Effector memory CD4-positive, alpha-beta T cell (primary cell): Measurements from ENCODE around the gene MINDY4.
A peak's percentile ranks its signal among the peaks of the same experiment; 100 is the strongest.

Experiments
- DNase-seq, 3 donors: peaks; one replicate each; pipeline ENCODE4 v3.0.0-alpha.2; 2020
- H3K27ac ChIP-seq: 2 replicates; pipeline ENCODE4 v1.7.0; 2013; ENCODE audit warnings: mild to moderate bottlenecking, low read length, moderate library complexity; ENCODE audit not compliant: insufficient read depth, poor library complexity, severe bottlenecking
- H3K27me3 ChIP-seq: replicated peaks from 2 replicates; pipeline ENCODE4 v1.7.0; 2013; ENCODE audit warnings: mild to moderate bottlenecking, low read length; ENCODE audit not compliant: insufficient read depth, control insufficient read depth, poor library complexity, severe bottlenecking
- H3K36me3 ChIP-seq: 2 replicates; pipeline ENCODE4 v1.7.0; 2013; ENCODE audit warnings: mild to moderate bottlenecking, low read length, moderate library complexity; ENCODE audit not compliant: control insufficient read depth, insufficient read depth
- H3K4me1 ChIP-seq: 2 replicates; pipeline ENCODE4 v1.7.0; 2013; ENCODE audit warnings: low read length, mild to moderate bottlenecking; ENCODE audit not compliant: control insufficient read depth, insufficient read depth, poor library complexity, severe bottlenecking
- H3K4me3 ChIP-seq: 2 replicates; pipeline ENCODE4 v1.7.0; 2013; ENCODE audit warnings: low read length, low read depth, mild to moderate bottlenecking; ENCODE audit not compliant: insufficient read depth, poor library complexity, severe bottlenecking
- H3K9me3 ChIP-seq: 2 replicates; pipeline ENCODE4 v1.7.0; 2013; ENCODE audit warnings: mild to moderate bottlenecking, low read length, moderate library complexity; ENCODE audit not compliant: control insufficient read depth

The MINDY4 gene

DNA sequence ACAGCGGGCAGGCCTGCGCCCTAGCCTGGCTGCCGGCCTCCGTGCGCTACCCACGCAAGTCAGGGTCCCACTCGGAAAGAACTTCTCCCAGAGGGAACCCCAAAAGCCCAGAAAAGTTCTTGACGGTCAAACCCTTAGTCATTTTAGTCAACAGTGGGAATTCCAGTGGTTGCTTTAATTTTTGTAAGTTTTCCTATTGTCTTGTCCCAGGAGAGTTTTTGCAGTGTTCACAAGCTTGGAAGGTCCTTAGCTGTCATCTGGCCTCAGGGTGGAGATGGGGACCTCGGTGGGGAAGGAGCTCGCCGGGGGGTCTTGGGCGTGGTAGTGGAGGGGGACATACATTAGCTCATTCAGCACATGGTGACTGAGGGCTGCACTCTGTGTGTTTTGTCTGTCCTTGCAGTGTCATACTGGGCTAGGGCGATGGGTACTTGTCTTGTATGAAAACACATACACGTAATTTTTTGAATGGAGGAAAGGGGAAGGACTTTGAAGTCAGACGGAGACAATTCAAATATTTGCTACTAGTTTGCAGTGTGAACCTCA, 736 bp downstream of the MINDY4 start:
- DNase-seq, result no peak
- no peaks in the 10 kb centered on the region for H3K36me3 ChIP-seq
- H3K27me3 ChIP-seq, result no peaks in the 10 kb centered on the region
- peak overlapping the region; percentile 93 for H3K4me3 ChIP-seq
- no peaks in the 10 kb centered on the region for H3K9me3 ChIP-seq
- H3K4me1 ChIP-seq, result peaks cover 4% of the 10 kb centered on the region
- H3K27ac ChIP-seq, result peak overlapping the region; percentile 66

DNA sequence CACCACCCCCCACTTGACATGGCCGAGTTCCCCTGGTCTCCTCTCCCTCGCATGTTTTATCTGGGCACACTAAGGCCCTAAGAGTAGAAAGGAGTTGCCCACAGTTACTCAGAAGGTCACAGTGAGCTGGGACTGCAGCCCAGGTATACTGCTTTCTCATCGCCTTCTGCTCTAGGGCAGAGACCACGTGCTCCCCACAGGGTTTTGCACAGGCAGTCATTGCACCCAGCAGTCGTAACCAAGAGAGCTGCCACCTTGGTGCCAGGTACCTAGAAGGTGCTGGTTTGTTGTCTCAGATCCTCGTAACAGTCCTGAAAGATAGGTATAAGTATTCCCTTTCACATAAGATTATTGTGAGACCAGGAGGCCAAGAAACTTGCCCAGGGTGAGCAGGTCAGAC, 1.8 kb downstream of the MINDY4 start:
- Histone ChIP-seq H3K27me3 (no peaks in the 10 kb centered on the region), H3K9me3 (no peaks in the 10 kb centered on the region), H3K4me1 (peaks cover 4% of the 10 kb centered on the region), H3K4me3 (no peak overlapping the region), H3K36me3 (no peaks in the 10 kb centered on the region), H3K27ac (no peak overlapping the region)
- DNase-seq, result no peak

DNA sequence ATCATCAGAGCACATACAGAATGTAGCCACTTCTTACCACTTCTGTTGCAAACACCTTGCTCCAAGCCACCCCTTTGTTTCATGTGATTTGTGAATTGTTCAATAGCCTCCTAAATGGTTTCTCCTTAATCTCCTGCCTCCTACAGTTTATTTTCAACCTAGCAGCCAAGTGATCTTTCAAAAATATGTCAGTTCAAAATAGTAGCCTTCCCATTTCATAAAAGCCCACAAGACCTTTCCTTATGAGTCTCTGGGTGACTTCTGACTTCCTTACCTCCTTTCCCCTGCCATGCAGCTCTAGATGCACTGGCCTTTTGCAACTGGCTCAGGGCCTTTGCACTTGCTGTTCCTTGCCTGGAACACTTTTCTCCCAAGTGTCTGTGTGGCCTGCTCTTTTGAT, 4.8 kb downstream of the MINDY4 start:
- no peak overlapping the region for H3K4me3 ChIP-seq
- DNase-seq, result no peak
- no peaks in the 10 kb centered on the region for H3K27me3 ChIP-seq
- peaks cover 4% of the 10 kb centered on the region for H3K4me1 ChIP-seq
- H3K9me3 ChIP-seq, result no peaks in the 10 kb centered on the region
- H3K27ac ChIP-seq, result no peak overlapping the region
- H3K36me3 ChIP-seq, result no peaks in the 10 kb centered on the region

DNA sequence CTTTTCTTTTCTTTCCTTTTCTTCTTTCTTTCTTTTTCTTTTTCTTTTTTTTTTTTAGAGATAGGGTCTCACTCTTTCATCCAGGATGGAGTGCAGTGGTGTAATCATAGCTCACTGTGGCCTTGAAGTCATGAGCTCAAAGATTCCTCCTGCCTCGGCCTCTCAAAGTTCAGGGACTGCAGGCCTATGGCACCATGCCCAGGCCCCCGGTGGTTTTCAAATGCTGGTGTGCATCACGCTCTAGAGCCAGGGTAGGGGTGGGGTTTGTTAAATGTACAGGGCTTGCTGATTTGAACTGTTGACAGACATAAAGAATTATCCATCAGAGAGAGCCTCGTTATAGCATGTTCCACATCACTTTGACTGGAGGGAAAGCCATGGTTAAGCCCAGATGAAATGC, 5.8 kb downstream of the MINDY4 start:
- H3K4me1 ChIP-seq, result peaks cover 1% of the 10 kb centered on the region
- no peaks in the 10 kb centered on the region for H3K36me3 ChIP-seq
- no peak for DNase-seq
- H3K4me3 ChIP-seq, result no peak overlapping the region
- no peaks in the 10 kb centered on the region for H3K9me3 ChIP-seq
- no peak overlapping the region for H3K27ac ChIP-seq
- H3K27me3 ChIP-seq, result no peaks in the 10 kb centered on the region

DNA sequence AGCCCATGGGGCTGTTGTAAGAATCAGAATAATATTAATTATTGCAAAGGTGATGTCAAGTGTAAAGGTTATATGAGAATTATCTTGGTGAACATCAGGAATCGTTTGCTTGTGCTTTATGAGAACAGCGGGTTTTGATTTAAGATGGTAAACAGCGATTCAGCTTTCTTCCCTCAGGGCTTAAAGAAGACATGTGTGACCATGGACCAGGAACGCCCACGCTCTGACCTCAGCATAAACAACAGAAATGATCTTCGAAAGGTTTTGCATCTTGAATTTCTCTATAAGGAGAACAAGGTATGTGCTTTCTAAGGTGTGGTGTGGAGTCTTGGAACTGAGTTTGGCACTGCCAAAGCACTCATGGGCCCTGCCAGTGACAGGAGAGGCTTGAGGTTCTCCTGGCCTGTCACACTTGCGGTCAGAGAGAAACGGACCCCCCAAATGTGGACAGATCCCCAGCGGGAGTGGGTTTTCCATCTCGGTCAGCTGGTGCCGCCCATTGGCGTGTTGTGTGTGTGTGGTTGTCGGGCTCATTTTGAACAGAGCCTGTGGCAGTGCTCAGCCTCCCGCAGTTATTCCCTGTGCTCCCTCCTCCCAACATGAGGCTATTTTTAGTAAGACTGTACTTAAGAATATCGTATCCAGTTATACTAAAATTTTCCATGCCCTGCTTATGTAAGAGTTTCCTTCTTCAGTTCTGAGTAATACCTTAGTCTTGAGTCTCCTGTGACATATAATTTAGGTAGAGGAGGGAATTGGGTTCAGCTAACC, 7.2 kb downstream of the MINDY4 start:
- Histone ChIP-seq H3K9me3 (no peaks in the 10 kb centered on the region), H3K27me3 (no peaks in the 10 kb centered on the region), H3K27ac (no peak overlapping the region), H3K4me1 (no peaks in the 10 kb centered on the region), H3K4me3 (no peak overlapping the region), H3K36me3 (no peaks in the 10 kb centered on the region)
- no peak for DNase-seq

DNA sequence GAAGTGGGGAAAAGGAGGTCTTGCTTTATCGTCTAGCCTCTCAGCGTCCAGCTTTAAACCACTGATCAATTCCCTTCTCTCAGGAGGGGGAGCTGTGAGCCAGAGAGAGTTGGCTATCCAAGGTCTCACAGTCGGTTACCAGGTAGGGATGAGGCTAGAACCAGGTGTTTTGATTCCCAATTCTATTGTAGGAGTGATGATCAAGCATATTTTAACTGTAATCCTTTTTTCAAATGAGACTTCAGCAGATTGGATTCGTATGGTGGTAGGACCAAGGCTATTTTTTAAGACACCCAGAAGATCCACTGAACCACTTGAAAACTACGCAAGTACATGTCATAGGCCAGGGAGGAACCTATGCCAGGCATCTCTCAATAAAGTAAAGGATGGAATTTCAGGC, 8.4 kb downstream of the MINDY4 start:
- H3K9me3 ChIP-seq, result no peaks in the 10 kb centered on the region
- H3K4me1 ChIP-seq, result no peaks in the 10 kb centered on the region
- no peak overlapping the region for H3K4me3 ChIP-seq
- no peak overlapping the region for H3K27ac ChIP-seq
- no peak for DNase-seq
- H3K36me3 ChIP-seq, result no peaks in the 10 kb centered on the region
- no peaks in the 10 kb centered on the region for H3K27me3 ChIP-seq

DNA sequence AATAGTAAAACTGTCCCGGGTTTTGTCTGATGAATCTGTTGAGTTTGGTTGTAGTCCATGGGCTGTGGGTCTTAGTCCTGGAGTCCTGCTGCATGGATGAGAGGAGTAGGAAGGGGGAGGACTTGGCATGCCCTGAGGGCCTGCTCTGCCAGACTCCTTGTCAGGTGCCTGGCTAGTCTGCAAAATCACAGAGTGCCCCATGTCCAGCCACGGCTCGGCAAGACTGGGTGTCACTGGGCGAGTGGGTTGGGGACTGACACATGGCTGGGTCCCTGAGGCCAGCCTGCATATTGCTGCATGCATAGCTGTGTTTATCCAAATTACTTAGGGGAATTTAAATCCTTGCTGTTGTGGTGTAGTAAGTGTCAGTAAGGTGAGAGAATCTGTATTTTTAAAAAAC, 9.7 kb downstream of the MINDY4 start:
- no peaks in the 10 kb centered on the region for H3K27me3 ChIP-seq
- H3K4me1 ChIP-seq, result no peaks in the 10 kb centered on the region
- no peak for DNase-seq
- H3K4me3 ChIP-seq, result no peak overlapping the region
- H3K36me3 ChIP-seq, result no peaks in the 10 kb centered on the region
- H3K27ac ChIP-seq, result no peak overlapping the region
- H3K9me3 ChIP-seq, result no peaks in the 10 kb centered on the region

DNA sequence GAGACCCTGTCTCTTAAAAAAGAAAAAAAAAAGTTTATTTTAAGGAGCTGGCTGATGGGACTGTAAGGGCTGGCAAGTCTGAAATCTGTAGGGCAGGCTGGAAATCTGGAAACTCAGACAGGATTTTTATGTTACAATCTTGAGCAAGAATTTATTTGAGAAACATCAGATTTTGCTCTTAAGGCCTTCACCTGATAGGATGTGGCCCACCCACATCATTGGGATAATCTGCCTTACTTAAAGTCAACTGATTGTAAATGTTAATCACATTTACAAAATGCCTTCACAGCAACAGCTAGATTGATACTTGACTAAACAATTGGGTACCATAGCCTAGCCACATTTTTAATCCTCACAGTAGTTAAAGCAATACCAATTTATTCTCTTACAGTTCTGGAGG, 11.5 kb downstream of the MINDY4 start:
- no peaks in the 10 kb centered on the region for H3K27me3 ChIP-seq
- H3K27ac ChIP-seq, result no peak overlapping the region
- H3K9me3 ChIP-seq, result no peaks in the 10 kb centered on the region
- H3K4me3 ChIP-seq, result no peak overlapping the region
- DNase-seq, result no peak
- H3K4me1 ChIP-seq, result no peaks in the 10 kb centered on the region
- H3K36me3 ChIP-seq, result no peaks in the 10 kb centered on the region

DNA sequence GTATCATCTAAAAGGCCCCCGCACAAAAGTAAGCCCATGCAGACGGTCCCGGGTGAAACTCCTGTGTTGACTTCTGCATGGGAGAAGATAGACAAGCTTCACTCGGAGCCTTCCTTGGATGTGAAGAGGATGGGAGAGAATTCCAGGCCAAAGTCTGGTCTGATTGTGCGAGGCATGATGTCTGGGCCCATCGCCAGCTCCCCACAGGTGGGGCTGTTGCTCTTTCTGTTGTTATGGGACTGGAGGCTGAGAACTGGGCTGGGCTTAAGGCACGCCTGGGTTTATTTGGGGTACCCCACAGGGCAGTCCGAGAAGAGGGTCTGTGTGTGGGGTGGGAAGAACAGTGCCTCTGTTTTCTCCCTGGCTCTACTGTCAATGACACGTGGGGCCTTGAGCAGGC, 14.6 kb downstream of the MINDY4 start:
- H3K4me3 ChIP-seq, result no peak overlapping the region
- DNase-seq, result no peak
- H3K36me3 ChIP-seq, result no peaks in the 10 kb centered on the region
- no peaks in the 10 kb centered on the region for H3K27me3 ChIP-seq
- no peak overlapping the region for H3K27ac ChIP-seq
- H3K4me1 ChIP-seq, result no peaks in the 10 kb centered on the region
- H3K9me3 ChIP-seq, result no peaks in the 10 kb centered on the region

DNA sequence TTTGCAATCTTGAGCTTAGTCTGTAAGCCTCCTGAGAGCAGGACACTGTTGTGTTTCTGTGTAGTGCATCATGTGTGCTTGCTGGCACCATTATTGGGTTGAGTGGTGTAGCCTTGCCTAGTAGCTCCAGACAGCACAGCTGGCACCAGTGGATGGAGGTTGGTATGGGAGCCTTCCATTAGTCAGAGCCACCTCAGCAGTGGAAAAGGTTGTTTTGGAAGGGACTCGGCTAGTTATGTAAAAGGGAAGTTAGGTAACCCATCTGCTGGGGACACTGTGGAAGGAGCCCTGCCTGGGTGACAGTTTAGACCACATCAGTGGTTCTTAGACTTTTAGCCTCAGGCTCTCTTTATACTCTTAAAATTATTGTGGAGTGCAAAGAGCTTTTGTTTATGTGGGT, 16.3 kb downstream of the MINDY4 start:
- no peaks in the 10 kb centered on the region for H3K27me3 ChIP-seq

More for the DNA sequence above, 16.3 kb downstream of the MINDY4 start:
- H3K27ac ChIP-seq, result no peak overlapping the region
- no peaks in the 10 kb centered on the region for H3K9me3 ChIP-seq
- no peaks in the 10 kb centered on the region for H3K36me3 ChIP-seq
- H3K4me3 ChIP-seq, result no peak overlapping the region
- no peaks in the 10 kb centered on the region for H3K4me1 ChIP-seq
- no peak for DNase-seq
